ENCODE data around the gene TTC23L.

- TF ChIP-seq EZH2 (optimal IDR thresholded peaks at IDR 0.05; ENCODE audit: low read depth, low read length) (no peak), CTCF (IDR thresholded peaks at IDR 0.05; ENCODE audit: low read length) (no peak), EZH2phosphoT487 (IDR thresholded peaks at IDR 0.05; ENCODE audit: low read length) (no peak)
Observed at GRCh38 chr5:34867660-34868059, 28.7 kb downstream of the TTC23L start.

Data from MM.1S (cell line).